ENCODE data around the gene HSPG2. TPM values are rescaled to one million over a fixed set of nuclear protein-coding genes. Genes with fewer than 3 reads are reported as not detected.

Gene HSPG2
- total and polyA plus RNA-seq, 2 experiments from 2014 or later: 72.4 to 81.2 TPM

- H3K4me3 ChIP-seq: no peak overlapping the region
- no peaks in the 10 kb centered on the region for H3K9me3 ChIP-seq (ENCODE audit: low read depth)
- H3K27ac ChIP-seq: no peak overlapping the region
- no peaks in the 10 kb centered on the region for H3K9me2 ChIP-seq (replicated peaks; ENCODE audit: insufficient read depth)
- WGBS (ENCODE audit: low lambda C conversion rate, missing lambda C conversion rate): 95% methylated on average over 7 of the region's 7 CpGs
- DNase-seq (ENCODE audit: low spot score): no peak
- no peaks in the 10 kb centered on the region for H3K36me3 ChIP-seq (replicated peaks; ENCODE audit: insufficient read depth, low read depth)
- H3K4me2 ChIP-seq: no peak overlapping the region
- no peaks in the 10 kb centered on the region for H4K20me1 ChIP-seq (ENCODE audit: insufficient read depth, poor library complexity, severe bottlenecking)
- no peaks in the 10 kb centered on the region for H3K4me1 ChIP-seq (ENCODE audit: insufficient read depth)
- no peak overlapping the region for H2AFZ ChIP-seq
- TF ChIP-seq EZH2phosphoT487 (IDR thresholded peaks at IDR 0.05; ENCODE audit: low read depth, severe bottlenecking, unreplicated experiment) (no peak), CTCF (IDR thresholded peaks at IDR 0.05; ENCODE audit: poor library complexity) (no peak), EZH2 (IDR thresholded peaks at IDR 0.05; ENCODE audit: borderline replicate concordance) (no peak)
- no peaks in the 10 kb centered on the region for H3K27me3 ChIP-seq
- no peaks in the 10 kb centered on the region for H3K79me2 ChIP-seq
These were observed 84.0 kb downstream of the HSPG2 start for GRCh38 chr1:21853131-21853427.

- no peaks in the 10 kb centered on the region for H3K4me1 ChIP-seq (ENCODE audit: insufficient read depth)
These were observed 84.6 kb downstream of the HSPG2 start for GRCh38 chr1:21852282-21853130.

GRCh38 chr1:21851430-21852250, 85.5 kb downstream of the HSPG2 start:
- WGBS (ENCODE audit: low lambda C conversion rate, missing lambda C conversion rate): over 99% methylated on average over 28 of the region's 33 CpGs
- H3K9me2 ChIP-seq (replicated peaks; ENCODE audit: insufficient read depth): no peaks in the 10 kb centered on the region
- H3K27ac ChIP-seq: no peak overlapping the region
- H3K9me3 ChIP-seq (ENCODE audit: low read depth): no peaks in the 10 kb centered on the region
- H3K36me3 ChIP-seq (replicated peaks; ENCODE audit: insufficient read depth, low read depth): no peaks in the 10 kb centered on the region
- no peak for DNase-seq (ENCODE audit: low spot score)
- no peaks in the 10 kb centered on the region for H3K4me1 ChIP-seq (ENCODE audit: insufficient read depth)
- H3K27me3 ChIP-seq: no peaks in the 10 kb centered on the region
- H3K4me2 ChIP-seq: no peak overlapping the region
- TF ChIP-seq EZH2phosphoT487 (IDR thresholded peaks at IDR 0.05; ENCODE audit: low read depth, severe bottlenecking, unreplicated experiment): no peak
- TF ChIP-seq EZH2 (IDR thresholded peaks at IDR 0.05; ENCODE audit: borderline replicate concordance): no peak
- no peak for TF ChIP-seq CTCF (IDR thresholded peaks at IDR 0.05; ENCODE audit: poor library complexity)
- H2AFZ ChIP-seq: no peak overlapping the region
- H3K4me3 ChIP-seq: no peak overlapping the region
- H3K79me2 ChIP-seq: no peaks in the 10 kb centered on the region
- no peaks in the 10 kb centered on the region for H4K20me1 ChIP-seq (ENCODE audit: insufficient read depth, poor library complexity, severe bottlenecking)

More at GRCh38 chr1:21852282-21853130, 84.6 kb downstream of the HSPG2 start:
- Histone ChIP-seq H3K9me2 (replicated peaks; ENCODE audit: insufficient read depth) (no peaks in the 10 kb centered on the region), H2AFZ (no peak overlapping the region), H3K36me3 (replicated peaks; ENCODE audit: insufficient read depth, low read depth) (no peaks in the 10 kb centered on the region), H3K27ac (no peak overlapping the region), H3K4me2 (no peak overlapping the region), H3K27me3 (no peaks in the 10 kb centered on the region), H3K4me3 (no peak overlapping the region), H4K20me1 (ENCODE audit: insufficient read depth, poor library complexity, severe bottlenecking) (no peaks in the 10 kb centered on the region), H3K9me3 (ENCODE audit: low read depth) (no peaks in the 10 kb centered on the region), H3K79me2 (no peaks in the 10 kb centered on the region)
- DNase-seq (ENCODE audit: low spot score): no peak
- TF ChIP-seq EZH2 (IDR thresholded peaks at IDR 0.05; ENCODE audit: borderline replicate concordance) (no peak), EZH2phosphoT487 (IDR thresholded peaks at IDR 0.05; ENCODE audit: low read depth, severe bottlenecking, unreplicated experiment) (no peak), CTCF (IDR thresholded peaks at IDR 0.05; ENCODE audit: poor library complexity) (no peak)
- 98% methylated on average over 22 of the region's 29 CpGs for WGBS (ENCODE audit: low lambda C conversion rate, missing lambda C conversion rate)
